H4 (cell line): ENCODE results near the gene GADD45B. TPM values are rescaled to one million over a fixed set of nuclear protein-coding genes. Genes with fewer than 3 reads are reported as not detected.

Experiments used
- DNase-seq: peaks from one replicate; pipeline ENCODE4 v3.0.0-alpha.2; 2015; ENCODE audit warnings: low spot score
- total RNA-seq: library from RNA; depleted of rRNA; stranded (reverse); fragments of >200 nt; shearing (Covaris generic); gene quantifications from 2 replicates; pipeline ENCODE4 v1.2.3, GENCODE V29; 2014; rRNA removed

The GADD45B gene, protein sequence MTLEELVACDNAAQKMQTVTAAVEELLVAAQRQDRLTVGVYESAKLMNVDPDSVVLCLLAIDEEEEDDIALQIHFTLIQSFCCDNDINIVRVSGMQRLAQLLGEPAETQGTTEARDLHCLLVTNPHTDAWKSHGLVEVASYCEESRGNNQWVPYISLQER
- total RNA-seq = 14.3 and 82.3 TPM in 2 replicates

DNA sequence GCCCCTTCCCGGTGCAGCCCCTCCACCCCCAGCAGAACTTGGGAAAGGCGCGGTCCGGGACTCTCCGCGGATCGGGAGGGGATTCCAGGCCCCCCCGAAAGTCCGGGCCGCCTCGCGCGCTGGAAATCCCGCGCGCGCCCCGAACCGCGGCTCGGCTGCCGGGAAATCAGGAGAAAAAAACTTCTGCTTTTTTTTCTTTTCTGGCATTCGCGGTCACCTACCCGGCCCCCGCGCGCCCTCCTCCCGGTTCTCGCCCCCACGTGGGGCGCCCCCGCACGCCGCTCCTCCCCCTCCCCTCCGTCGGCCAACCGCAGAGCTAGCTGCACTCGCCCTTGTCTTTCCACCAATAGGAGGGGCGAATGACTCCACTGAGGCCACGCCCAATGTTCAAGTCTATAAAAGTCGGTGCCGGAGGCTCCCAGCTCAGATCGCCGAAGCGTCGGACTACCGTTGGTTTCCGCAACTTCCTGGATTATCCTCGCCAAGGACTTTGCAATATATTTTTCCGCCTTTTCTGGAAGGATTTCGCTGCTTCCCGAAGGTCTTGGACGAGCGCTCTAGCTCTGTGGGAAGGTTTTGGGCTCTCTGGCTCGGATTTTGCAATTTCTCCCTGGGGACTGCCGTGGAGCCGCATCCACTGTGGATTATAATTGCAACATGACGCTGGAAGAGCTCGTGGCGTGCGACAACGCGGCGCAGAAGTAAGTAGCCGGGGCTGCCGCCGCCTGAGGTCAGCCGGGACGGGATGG, at the start of gene GADD45B:
TSS of gene GADD45B (plus strand) at position 426 of the 749 bp plus-strand sequence. CDS start at position 658, 232 bp downstream.
- peak; percentile 96 for DNase-seq

DNA sequence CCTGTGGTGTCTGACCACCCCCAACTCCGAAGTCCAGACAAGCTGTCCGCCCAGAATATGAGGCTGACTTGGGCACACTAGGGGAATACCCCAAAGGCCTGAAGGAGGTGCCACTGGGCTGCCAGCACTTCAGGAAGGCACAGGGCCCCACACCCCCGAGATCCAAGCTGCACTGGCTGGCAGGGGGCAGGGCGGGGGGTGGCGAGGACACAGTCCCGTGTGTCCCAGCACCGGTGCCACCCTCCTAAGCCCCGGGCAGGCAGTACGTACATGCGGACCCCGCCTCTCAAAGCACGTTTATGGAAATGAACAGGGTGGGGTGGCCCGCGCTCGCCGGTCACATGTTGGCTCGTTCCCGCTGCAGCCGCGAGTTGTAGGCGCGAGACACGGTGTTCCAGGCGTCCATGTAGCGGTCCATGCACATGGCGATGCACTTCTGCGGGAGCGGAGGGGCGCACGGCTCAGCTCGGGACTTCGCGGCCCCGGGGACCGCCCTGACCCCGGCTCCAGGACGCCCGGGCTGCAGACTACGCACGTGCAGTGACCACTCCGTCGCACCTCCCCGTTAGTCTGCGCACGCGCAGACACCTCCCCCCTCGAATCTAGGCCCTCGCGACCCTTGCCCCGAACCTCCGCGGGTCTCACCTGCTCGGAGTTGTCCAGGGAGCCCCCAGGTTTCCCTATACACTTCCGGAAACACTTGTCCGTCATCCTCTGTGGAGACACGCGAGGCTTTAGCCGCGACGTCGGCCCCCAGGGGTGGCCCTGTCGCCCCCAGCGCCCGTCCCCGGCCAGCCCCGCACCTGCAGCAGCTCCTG, 49.1 kb upstream of the GADD45B start:
- DNase-seq = no peak

DNA sequence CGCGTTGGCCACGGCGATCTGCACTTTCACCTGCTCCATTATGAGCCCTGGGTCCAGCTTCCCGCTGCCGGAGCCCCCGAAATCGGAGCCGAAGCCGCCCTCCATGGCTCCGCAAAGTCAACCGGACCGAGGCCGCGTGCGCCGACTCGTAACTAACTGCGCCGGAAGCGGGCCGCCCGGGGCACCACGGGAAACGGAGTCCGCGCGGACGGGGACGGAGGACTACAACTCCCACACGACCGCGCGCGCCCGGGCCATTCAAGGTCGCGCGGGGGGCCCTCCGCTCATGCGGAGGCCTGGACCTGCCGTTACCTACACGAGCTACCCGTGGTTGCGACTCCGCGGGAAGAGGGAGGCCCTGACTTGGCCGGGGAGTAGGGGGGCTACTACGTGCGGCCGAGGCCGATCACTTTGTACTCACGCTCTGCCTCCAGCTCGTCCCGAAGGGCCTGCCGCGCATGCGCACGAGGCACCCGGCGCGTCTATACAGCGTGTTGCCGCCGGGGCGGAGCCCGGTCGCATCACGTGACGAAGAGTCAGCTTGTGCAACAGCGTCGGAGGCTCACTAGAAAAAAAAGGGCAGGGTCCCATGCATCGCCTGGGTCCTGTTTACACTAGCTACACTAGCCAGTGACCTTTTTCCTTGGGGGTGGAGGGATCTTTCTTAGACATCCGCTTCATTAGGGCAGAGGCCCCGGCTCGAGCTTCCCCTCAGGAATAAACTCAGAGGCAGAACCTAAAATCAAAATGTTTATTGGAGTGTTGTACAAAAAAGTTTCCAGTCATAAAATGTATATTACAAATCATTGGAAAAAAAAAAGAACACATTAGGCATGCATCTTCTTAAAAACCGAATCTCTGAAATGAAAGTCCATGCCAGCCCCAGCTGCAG, 48.3 kb upstream of the GADD45B start, which contains the start of gene TIMM13:
TSS of gene TIMM13 (minus strand) at position 158 of the 892 bp plus-strand sequence. CDS start at position 105, 53 bp downstream.
- peak; percentile 93 for DNase-seq

DNA sequence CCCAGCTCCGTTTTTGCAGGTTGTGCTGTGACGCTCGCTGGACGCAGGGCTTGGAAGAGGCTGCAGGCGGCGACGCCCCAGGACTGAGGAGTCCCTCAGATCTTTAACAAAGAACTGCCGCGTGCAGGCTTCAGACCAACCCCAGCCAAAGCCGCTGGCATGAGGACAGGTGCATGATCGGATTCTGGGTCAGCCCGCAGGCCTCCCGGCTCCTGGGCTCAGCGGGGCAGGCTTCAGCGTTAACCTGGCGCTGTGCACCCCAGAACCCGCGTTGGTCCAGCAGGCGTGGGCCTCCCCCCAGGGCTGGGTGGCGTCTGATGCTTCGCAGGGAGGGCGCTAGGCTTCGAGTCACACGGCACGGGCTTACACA, 47.6 kb upstream of the GADD45B start:
- DNase-seq = no peak

DNA sequence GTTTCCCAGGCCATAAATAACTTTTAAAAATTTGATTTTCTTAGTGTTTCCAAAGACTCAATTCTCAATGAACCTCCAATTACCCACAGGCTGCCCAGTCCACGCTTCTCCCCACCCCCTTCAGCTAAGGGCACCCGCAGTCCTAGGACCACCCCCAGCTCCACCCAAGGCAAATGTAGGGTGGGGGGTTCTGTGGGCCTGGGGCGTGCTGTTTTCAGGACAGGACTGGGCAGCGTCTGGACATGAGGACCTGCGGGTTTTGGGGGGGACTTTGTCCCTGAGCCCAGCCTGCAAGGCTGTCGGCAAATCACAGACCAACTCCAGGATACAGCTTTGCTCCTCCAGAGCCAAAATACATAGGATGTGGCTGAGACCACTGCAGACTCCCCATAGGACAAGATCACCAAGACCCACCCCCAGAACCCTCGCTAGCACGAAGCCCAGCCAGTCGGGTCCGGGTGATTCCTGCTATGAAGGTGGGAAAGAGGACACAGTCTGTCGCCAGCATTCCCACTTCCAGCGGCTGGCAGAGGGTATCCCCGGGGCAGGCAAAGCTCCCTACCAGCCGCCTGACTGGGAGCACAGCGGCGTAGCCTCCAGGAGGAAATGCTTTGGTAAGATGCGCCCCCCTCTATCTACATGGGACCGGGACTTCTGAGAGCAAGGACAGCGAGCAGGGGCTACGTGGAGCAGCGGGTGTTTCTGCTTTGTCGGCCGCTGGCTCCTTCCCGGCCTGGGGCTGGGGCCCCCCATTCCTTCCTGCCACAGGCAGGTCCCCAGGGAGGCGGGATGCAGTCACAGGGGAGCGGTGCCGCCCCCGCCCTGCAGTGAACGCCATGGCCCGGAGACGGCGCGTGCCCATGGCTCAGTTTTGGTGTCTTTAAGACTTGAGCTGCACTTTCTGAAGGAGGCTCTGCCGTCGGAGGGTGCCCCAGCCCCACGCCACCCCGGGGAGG, 46.9 kb upstream of the GADD45B start:
- DNase-seq = no peak

DNA sequence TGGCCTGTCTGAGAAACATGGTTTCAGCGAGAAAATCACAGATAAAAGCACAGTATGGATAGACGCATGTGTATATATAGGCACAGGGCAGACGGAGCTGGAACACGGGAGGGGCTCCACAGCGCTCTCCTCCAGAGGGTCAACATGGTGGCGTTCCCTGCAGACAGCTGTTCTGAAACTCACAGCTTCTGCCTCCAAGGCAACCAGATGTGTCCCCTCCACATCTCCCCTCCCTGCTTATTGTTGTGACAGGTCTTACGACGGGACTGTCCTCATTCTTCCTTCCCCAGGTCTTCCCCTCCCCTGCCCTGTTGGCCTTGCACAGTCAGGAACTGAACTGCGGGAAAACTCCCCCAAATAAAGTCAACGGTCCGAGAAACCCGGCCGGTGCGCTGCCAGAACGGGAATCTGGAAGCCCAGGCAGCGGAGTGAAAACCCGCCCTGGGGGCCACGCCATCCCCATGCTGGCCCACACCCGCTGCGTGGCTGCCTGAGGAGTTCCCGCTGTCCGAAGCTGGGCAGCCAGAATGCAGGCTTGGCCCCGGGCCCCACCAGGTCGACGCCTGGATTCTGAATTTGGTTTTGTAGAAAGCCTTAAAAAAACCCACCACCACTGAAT, 45.9 kb upstream of the GADD45B start:
- DNase-seq = no peak

DNA sequence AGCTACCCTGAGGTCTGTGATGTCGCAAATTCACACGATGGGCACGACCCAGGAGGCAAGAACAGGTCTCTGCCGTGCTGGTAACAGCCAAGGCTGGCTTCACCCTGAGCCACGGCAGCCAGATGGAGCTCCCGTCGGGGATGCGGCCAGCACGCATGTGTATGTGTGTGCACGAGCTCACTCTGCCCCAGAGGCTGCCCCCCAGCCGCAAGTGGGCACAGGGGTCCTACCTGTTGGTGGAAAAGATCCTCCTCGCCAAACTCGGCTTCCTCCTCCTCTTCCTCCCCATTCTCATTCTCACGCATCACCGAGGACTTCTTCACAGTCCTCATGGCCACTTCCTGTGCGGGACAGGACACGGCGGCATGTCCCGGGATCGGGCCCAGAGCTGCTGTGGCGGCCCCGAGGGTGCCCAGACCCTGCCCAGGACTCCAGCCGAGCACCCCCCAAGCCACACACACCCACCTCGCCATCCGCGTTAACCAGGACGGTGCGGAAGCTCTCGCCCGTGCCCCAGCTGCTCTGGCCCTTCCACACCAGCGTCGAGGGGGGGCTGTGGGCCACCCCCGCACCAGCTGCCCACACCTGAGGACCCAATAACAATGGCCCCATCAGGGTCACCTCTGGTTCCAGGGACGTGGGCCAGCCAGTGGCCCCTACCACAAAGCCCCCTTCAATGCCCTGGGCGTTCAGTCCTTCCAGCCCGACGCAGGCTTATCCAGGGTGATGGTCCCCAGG, 44.4 kb upstream of the GADD45B start:
- no peak for DNase-seq

DNA sequence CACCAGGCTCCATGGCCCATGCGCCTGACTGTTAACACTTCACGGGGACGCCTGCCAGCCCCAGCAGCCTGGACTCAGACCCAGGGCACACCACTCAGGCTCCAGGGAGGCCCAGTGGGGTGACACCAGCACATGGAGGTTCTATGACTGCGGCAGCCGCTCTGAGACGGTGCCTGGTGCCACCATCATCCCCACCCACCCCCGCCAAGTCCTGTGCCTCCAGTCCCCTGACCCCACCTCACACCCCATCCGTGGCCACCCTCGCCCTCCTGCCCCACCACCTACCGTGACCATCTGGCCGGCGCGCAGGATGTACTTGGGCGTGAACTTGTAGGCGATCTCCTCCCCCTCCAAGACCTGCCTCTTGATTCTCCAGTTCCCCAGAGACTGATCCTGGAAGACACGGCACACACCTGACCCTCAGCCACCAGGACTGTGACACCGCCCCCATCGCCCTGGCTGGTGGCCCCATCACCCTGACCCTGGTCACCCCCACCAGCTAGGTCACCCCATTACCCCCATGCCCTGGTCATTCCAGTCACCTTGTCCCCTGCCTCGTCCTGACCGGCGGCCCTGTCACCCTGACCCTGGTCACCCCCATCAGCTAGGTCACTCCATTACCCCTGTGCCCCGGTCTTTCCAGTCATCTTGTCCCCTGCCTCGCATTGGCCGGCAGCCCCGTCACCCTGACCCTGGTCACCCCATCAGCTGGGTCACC, 43.6 kb upstream of the GADD45B start:
- DNase-seq = no peak

DNA sequence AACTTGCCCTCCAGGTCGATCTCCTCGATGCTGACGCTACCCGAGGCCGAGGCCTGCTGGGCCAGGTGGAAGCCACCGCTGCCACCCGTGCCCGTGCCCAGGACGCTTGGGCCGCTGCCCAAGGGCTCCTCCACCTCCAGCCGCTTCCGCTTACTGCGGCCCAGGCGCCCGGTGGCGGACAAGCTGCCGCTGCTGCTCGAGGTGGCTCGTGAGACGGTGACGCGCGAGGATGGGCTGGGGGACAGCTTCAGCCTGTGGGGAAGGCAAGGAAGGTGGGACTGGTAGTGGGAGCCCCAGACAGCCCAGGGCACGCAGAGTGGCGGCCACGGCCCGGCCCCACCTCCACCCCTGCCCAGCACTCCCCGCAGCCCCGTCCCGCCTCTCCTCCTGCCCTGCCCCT, 42.1 kb upstream of the GADD45B start:
- no peak for DNase-seq

DNA sequence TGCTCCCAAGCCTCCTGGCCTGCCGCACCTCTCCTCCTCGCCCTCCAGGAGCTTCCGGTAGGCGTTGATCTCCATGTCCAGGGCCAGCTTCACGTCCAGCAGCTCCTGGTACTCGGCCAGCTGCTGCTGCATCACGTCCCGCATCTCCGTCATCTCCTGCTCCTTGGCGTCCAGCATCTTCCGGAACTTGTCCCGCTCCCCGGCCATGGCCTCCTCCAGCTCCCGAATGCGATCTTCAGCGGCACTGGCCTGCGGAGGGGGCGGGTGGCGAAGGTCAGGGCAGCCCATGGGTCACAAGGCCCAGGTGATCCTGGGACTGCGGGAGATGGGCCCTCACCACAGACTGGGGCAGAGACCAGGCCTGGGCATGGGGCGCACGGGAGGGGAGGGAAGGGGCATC, 41.7 kb upstream of the GADD45B start:
- DNase-seq = no peak

DNA sequence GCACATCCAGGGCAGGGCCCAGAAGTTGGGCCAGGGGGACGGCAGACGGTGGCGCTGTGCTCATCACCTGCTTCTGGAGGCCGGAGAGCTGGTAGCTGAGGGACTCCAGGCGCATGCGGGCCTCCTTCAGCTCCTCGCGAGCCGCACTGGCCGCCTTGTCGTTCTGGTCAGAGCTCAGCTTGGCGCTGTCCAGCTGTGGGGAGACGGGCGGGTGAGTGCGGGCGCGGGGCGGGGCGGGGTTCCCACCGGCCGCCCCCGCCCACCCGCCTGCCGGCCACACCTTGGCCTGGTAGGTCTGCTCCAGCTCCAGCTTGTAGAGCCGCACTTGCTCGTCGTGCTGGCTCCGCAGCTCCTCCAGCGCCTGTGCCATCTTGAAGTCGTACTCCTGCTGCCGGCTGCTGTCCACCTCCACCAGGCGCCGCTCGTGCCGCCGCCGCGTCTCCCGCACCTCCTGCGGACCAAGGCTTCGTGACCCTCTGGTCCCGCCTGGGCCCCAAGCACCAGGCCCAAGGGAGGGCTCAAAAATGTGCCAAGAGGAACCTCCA, 41.1 kb upstream of the GADD45B start:
- DNase-seq = no peak

DNA sequence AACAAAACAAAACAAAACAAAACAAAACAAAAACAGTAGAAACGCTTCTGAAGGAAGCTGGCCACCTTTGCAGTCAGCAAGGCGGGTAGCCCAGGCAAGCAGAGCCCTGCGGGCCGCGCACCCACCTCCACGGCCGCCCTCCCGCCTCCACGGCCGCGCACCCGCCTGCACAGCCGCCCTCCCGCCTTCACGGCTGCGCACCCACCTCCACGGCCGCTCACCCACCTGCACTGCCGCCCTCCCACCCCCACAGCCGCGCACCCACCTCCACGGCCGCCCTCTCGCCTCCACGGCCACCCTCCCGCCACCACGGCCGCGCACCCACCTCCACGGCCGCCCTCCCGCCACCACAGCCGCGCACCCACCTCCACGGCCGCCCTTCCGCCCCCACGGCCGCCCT, 39.5 kb upstream of the GADD45B start:
- DNase-seq = no peak

DNA sequence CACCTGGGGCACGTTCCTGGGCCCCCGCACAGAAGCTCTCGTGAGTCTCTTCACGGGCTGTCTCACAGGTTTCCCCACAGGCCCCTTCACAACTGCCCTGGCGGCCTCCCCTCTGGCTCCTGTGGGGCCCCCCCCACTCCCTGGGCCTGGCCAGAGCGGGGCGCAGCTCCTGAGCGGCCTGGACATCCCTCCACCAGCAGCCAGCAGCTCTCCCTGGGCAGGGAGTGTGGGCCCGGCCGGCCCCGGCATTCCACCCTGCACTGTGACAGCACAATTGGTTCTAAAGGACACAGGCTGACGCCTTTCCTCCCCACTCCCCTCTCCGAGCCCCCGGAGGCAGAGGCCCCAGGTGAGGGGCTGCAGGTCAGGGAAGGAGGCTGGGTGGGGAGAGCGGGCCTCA, 39.0 kb upstream of the GADD45B start:
- no peak for DNase-seq

DNA sequence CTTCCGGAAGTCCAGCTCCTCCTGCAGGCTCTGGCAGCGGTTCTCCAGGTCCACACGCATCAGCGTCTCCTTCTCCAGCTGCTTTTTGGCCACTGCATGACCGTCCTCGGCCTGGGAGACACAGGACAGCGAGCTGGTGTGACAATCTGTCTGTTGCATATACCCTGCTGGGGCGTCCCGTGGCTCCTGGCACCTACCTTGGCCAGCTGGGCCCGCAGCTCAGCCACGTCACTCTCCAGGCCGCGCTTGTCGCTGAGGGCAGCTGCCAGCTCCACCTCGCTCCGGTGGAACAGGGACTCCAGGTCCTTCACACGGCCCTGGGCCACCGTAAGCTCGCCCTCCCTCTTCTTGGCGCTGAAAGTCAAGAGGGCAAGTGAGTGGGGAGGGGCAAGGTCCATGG, 37.7 kb upstream of the GADD45B start:
- DNase-seq = no peak

DNA sequence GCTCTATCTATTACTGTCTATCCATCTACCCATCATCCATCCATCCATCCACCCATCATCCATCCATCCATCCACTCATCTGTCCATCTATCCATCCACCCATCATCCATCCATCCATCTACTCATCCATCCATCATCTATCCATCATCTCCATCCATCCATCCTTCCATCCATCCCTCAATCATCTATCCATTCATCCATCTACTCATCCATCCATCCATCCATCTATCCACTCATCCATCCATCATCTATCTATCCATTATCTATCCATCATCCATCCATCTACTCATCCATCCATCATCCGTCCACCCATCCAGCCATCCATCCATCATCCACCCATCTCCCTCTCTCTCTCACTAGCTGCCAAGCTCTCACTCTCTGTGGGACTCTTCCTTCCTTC, 35.4 kb upstream of the GADD45B start:
- no peak for DNase-seq

DNA sequence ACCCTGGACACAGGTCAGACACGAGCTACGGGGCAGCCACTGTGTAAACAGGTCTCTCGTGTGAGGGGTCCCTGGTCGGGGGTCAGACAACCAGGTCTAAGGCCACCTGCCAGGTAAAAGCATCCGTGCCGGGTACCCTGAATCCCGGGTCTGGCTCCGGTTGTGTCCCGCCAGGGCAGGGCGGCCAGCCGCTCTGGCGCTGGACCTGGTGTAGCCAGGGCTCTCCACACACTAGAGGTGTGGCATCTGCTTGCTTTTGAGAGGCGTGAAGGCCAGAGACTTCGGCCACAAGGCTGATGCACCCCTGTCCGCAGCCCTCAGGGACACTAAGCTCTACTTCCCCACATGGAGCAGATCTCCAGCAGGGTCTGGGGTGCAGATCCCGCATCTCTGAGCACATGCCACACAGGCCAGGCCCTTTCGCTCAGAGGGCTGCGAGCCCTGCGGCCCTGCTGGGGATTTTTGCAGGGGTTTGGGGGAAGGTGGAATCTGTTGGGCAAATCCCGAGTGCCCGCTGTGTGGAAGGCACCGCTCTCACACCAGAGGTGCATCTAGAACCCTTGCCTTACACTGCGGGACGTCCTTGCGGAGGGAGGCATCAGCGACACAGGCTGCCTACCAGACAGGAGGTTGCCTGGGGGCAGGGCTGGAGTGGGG, 34.7 kb upstream of the GADD45B start:
- no peak for DNase-seq

DNA sequence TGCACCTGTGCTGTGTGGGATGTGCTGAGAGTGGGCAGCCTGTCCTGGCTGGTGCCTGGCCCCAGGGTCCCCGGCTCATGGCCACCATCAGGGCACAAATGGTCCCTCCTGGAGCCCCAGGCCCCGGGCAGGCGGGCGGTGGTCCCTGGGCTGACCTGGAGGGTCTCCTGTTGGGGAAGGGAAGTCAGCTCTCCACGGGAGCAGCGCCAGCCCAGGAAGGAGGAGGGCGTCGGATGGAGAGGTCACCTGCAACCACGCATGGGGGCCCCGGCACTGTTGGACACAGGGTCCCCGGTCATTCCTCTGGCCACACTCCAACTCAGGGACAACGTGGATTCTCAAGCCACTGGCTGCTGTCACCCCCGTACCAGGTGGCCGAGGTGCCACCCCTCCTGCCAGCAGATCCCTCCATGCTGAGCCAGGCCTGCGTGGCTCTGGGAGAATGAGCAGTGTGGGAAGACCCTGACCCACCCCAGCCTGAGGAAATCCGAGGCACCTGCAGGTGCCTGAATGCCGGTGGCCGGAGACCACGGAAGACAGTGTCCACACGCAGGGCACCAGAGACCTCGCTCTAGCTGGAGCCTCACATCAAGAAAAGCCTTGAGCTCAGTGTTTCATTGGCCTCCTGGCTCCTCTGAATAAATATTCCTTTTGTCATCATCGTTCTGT, 32.7 kb upstream of the GADD45B start:
- no peak for DNase-seq
